Loucy (cell line): ENCODE results near the gene NF1.

ENCODE experiments used
- CTCF ChIP-seq: fragments of 200-600 bp; sonication (generic); conservative IDR thresholded peaks from 2 replicates; pipeline ENCODE4 v1.5.1; 2014; ENCODE audit warnings: mild to moderate bottlenecking, antibody characterized with exemption, low read length
- EZH2phosphoT487 ChIP-seq: fragments of 200-600 bp; IDR thresholded peaks from 2 replicates; pipeline ENCODE4 v1.6.1; 2018; ENCODE audit warnings: antibody characterized with exemption, mild to moderate bottlenecking, moderate library complexity, borderline replicate concordance

DNA sequence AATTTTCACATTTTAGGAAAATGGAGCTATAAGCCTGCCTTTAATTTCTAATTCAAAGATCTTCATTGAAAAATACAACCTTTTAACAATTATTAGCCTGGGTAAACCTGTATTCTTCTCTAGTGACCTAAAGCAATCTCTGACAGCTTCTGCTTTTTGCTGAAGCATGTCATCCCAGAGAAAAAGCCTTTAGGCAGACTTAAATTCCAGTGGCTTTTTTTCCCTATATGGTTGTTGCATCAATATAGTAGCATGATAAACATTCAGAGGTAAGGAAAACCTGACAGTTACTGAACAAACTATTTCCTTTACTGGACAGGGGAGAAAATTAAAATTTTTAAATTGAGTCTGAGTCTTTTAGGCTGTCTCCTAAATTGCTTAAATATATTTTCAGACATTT is 234.4 kb downstream of the NF1 start:
- TF ChIP-seq CTCF, result no peak
- no peak for TF ChIP-seq EZH2phosphoT487
